ENCODE results near the gene FTL. TPM values are rescaled to one million over a fixed set of nuclear protein-coding genes. Genes with fewer than 3 reads are reported as not detected.

FTL gene
- total RNA-seq, 1 donor from 2014 or later: 7,736 TPM

GRCh38 chr19:49004964-49005614 is 40.0 kb downstream of the FTL start:
- intact Hi-C loops (cut with DNase I): no loop called here
- Histone ChIP-seq H3K27ac (no peak overlapping the region), H3K9me3 (no peaks in the 10 kb centered on the region), H3K4me3 (no peak overlapping the region), H3K27me3 (no peaks in the 10 kb centered on the region), H3K36me3 (peaks cover 60 to 67% of the 10 kb centered on the region in 2 donors), H3K4me1 (no peaks in the 10 kb centered on the region)
- TF ChIP-seq CTCF (IDR thresholded peaks at IDR 0.05): no peak
- DNase-seq (ENCODE audit: low spot score in 2 of 2): no peak

GRCh38 chr19:49006905-49007304 is 41.8 kb downstream of the FTL start:
- intact Hi-C loops (cut with DNase I): no loop called here
- Histone ChIP-seq H3K4me3 (no peak overlapping the region), H3K27me3 (no peaks in the 10 kb centered on the region), H3K9me3 (no peaks in the 10 kb centered on the region), H3K4me1 (no peaks in the 10 kb centered on the region), H3K36me3 (peaks cover 75 to 85% of the 10 kb centered on the region in 2 donors), H3K27ac (no peak overlapping the region)
- TF ChIP-seq CTCF (IDR thresholded peaks at IDR 0.05): no peak
- no peak for DNase-seq (ENCODE audit: low spot score in 2 of 2)

- Histone ChIP-seq H3K36me3 (peaks cover 66 to 74% of the 10 kb centered on the region in 2 donors), H3K4me3 (no peak overlapping the region), H3K4me1 (no peaks in the 10 kb centered on the region), H3K9me3 (no peaks in the 10 kb centered on the region), H3K27ac (no peak overlapping the region), H3K27me3 (no peaks in the 10 kb centered on the region)
- DNase-seq (ENCODE audit: low spot score in 2 of 2): no peak
- TF ChIP-seq CTCF (IDR thresholded peaks at IDR 0.05): no peak
- intact Hi-C loops (cut with DNase I): no loop called here
Measured at GRCh38 chr19:49009828-49010227, 44.7 kb downstream of the FTL start.

- no peaks in the 10 kb centered on the region for H3K27me3 ChIP-seq
- no peak overlapping the region for H3K27ac ChIP-seq
- H3K36me3 ChIP-seq: peaks cover 61 to 74% of the 10 kb centered on the region in 2 donors
- TF ChIP-seq CTCF (IDR thresholded peaks at IDR 0.05): no peak
- no peak overlapping the region for H3K4me3 ChIP-seq
- no peaks in the 10 kb centered on the region for H3K9me3 ChIP-seq
- DNase-seq (ENCODE audit: low spot score in 2 of 2): no peak
- no peaks in the 10 kb centered on the region for H3K4me1 ChIP-seq
- intact Hi-C loops (cut with DNase I): no loop called here
Measured at GRCh38 chr19:49010453-49010852, 45.3 kb downstream of the FTL start.

- no peak for DNase-seq (ENCODE audit: low spot score in 2 of 2)
- TF ChIP-seq CTCF (IDR thresholded peaks at IDR 0.05): no peak
- H3K9me3 ChIP-seq: no peaks in the 10 kb centered on the region
- H3K36me3 ChIP-seq: peaks cover 58 to 72% of the 10 kb centered on the region in 2 donors
- H3K4me3 ChIP-seq: no peak overlapping the region
- intact Hi-C loops (cut with DNase I): no loop called here
- H3K27ac ChIP-seq: no peak overlapping the region
- no peaks in the 10 kb centered on the region for H3K4me1 ChIP-seq
- no peaks in the 10 kb centered on the region for H3K27me3 ChIP-seq
Measured at GRCh38 chr19:49011194-49011593, 46.1 kb downstream of the FTL start.
